PC-3 (cell line): Measurements from ENCODE around the gene LANCL2.

Experiments
- EZH2phosphoT487 ChIP-seq: fragments of 300-600 bp; sonication (generic); IDR thresholded peaks from 2 replicates; pipeline ENCODE4 v1.6.1; 2018; ENCODE audit warnings: mild to moderate bottlenecking, antibody characterized with exemption, low read length, borderline replicate concordance
- TF ChIP-seq, protein P1 (sequence below): fragments of 300-600 bp; sonication (generic); conservative IDR thresholded peaks from 2 replicates; pipeline ENCODE4 v1.5.1; 2017; ENCODE audit warnings: antibody characterized with exemption, low read depth, mild to moderate bottlenecking, low read length

DNA sequence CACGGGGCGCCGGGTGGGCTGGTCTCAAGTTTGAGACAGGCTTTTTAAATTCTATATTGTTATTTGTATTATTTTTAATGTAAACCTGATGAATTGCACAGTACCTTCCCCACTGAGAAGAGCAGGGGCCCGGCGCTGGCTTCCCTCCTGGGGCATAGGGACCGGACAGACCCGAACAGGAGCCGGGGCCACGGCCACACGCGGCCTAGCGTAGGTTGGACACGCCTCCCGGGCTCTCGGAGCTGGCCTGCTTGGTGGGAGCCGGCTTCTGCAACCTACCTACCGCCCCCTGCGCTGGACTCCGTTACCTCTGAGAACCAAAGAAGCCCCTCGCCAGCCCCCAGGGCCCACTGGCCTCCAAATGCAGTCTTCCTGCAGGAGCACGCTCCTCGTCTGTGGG lies 19.8 kb upstream of the LANCL2 start:
- TF ChIP-seq, protein P1, sequence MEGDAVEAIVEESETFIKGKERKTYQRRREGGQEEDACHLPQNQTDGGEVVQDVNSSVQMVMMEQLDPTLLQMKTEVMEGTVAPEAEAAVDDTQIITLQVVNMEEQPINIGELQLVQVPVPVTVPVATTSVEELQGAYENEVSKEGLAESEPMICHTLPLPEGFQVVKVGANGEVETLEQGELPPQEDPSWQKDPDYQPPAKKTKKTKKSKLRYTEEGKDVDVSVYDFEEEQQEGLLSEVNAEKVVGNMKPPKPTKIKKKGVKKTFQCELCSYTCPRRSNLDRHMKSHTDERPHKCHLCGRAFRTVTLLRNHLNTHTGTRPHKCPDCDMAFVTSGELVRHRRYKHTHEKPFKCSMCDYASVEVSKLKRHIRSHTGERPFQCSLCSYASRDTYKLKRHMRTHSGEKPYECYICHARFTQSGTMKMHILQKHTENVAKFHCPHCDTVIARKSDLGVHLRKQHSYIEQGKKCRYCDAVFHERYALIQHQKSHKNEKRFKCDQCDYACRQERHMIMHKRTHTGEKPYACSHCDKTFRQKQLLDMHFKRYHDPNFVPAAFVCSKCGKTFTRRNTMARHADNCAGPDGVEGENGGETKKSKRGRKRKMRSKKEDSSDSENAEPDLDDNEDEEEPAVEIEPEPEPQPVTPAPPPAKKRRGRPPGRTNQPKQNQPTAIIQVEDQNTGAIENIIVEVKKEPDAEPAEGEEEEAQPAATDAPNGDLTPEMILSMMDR, result no peak
- TF ChIP-seq EZH2phosphoT487, result no peak
